Liver (tissue), 9 donors: ENCODE results near the gene OR5AU1. TPM values are rescaled to one million over a fixed set of nuclear protein-coding genes. Genes with fewer than 3 reads are reported as not detected.

ENCODE experiments used
- DNase-seq: peaks from one replicate; pipeline ENCODE4 v3.0.0-alpha.2; 2017; ENCODE audit warnings: low spot score
- H3K27ac ChIP-seq, 2 donors: one replicate each; pipeline ENCODE4 v1.7.0; 2013; ENCODE audit warnings: inconsistent platforms in 2 of 2, low read length in 2 of 2, control low read depth in 1 of 2, low read depth in 1 of 2, mild to moderate bottlenecking in 1 of 2
- H3K27me3 ChIP-seq, 4 donors: one replicate each; pipeline versions ENCODE4 v1.6.1 to v1.7.0; 2013; ENCODE audit warnings: low read length in 3 of 4, inconsistent platforms in 1 of 4, mild to moderate bottlenecking in 1 of 4, moderate library complexity in 1 of 4; ENCODE audit not compliant: control insufficient read depth in 4 of 4, insufficient read depth in 4 of 4
- H3K36me3 ChIP-seq, 4 donors: one replicate each; pipeline versions ENCODE4 v1.6.1 to v1.7.0; 2013; ENCODE audit warnings: low read length in 3 of 4, mild to moderate bottlenecking in 3 of 4, low read depth in 1 of 4, moderate library complexity in 1 of 4; ENCODE audit not compliant: control insufficient read depth in 4 of 4, insufficient read depth in 3 of 4
- H3K4me1 ChIP-seq, 4 donors: one replicate each; pipeline versions ENCODE4 v1.6.1 to v1.7.0; 2013; ENCODE audit warnings: low read length in 3 of 4, mild to moderate bottlenecking in 3 of 4, moderate library complexity in 1 of 4; ENCODE audit not compliant: control insufficient read depth in 4 of 4, insufficient read depth in 4 of 4
- H3K4me3 ChIP-seq, 3 donors: one replicate each; pipeline versions ENCODE4 v1.6.1 to v1.7.0; 2013; ENCODE audit warnings: low read length in 3 of 3, control low read depth in 1 of 3, low read depth in 1 of 3, mild to moderate bottlenecking in 1 of 3
- H3K9ac ChIP-seq, 2 donors: one replicate each; pipeline ENCODE4 v1.7.0; 2013; ENCODE audit warnings: low read length in 2 of 2, mild to moderate bottlenecking in 2 of 2, moderate library complexity in 2 of 2, control low read depth in 1 of 2, low read depth in 1 of 2
- H3K9me3 ChIP-seq, 4 donors: one replicate each; pipeline versions ENCODE4 v1.6.1 to v1.7.0; 2013; ENCODE audit warnings: low read length in 3 of 4; ENCODE audit not compliant: control insufficient read depth in 4 of 4
- EGR1 ChIP-seq, 2 donors: IDR thresholded peaks; 2 replicates each; pipeline ENCODE4 v1.6.1; 2016 to 2018; ENCODE audit warnings: antibody characterized with exemption in 2 of 2, low read depth in 2 of 2
- FOXA1 ChIP-seq: IDR thresholded peaks from 2 replicates; pipeline ENCODE4 v1.6.1; 2016; ENCODE audit warnings: antibody characterized with exemption
- FOXA2 ChIP-seq: IDR thresholded peaks from 2 replicates; pipeline ENCODE4 v1.6.1; 2016; ENCODE audit warnings: antibody characterized with exemption
- HNF4A ChIP-seq, 2 donors: conservative IDR thresholded peaks; 2 replicates each; pipeline ENCODE4 v1.6.1; 2016; ENCODE audit warnings: antibody characterized with exemption in 2 of 2, mild to moderate bottlenecking in 2 of 2
- HNF4G ChIP-seq: IDR thresholded peaks from 2 replicates; pipeline ENCODE4 v1.6.1; 2016; ENCODE audit warnings: antibody characterized with exemption
- NR2F2 ChIP-seq: IDR thresholded peaks from 2 replicates; pipeline ENCODE4 v1.6.1; 2016; ENCODE audit warnings: antibody characterized with exemption
- SP1 ChIP-seq: IDR thresholded peaks from 2 replicates; pipeline ENCODE4 v1.6.1; 2018; ENCODE audit warnings: antibody characterized with exemption, mild to moderate bottlenecking
- TAF1 ChIP-seq: conservative IDR thresholded peaks from 2 replicates; pipeline ENCODE4 v1.6.1; 2016; ENCODE audit warnings: antibody characterized with exemption, mild to moderate bottlenecking
- YY1 ChIP-seq: IDR thresholded peaks from 2 replicates; pipeline ENCODE4 v1.6.1; 2016; ENCODE audit warnings: antibody characterized with exemption, mild to moderate bottlenecking
- WGBS: extraction: QIAGEN DNeasy Blood & Tissue Kit; methylation state at CpG from one replicate; pipeline ENCODE4 v1.1.7; 2013; 5-methylcytosine and 5-hydroxymethylcytosine counted together
- polyA plus RNA-seq, 2 donors: library from polyadenylated mRNA; stranded (reverse) in 1 of 2; unstranded in 1 of 2; fragments of 200-250 nt in 1 of 2; fragments of >200 nt in 1 of 2; fragmentation: Nextera tagmentation in 1 of 2; extraction: Ambion mirVana in 1 of 2; gene quantifications; one replicate each; pipeline versions ENCODE4 v1.2.1 to v1.2.3, GENCODE V29; 2013 to 2015
- total RNA-seq, 2 donors: library from RNA; depleted of rRNA; stranded (reverse); fragments of >200 nt; gene quantifications; one replicate each; pipeline ENCODE4 v1.2.3, GENCODE V29; 2014
- TF ChIP-seq, protein P1 (sequence below): fragments of 150-350 bp; IDR thresholded peaks from 2 replicates; pipeline ENCODE4 v1.5.1; 2017; ENCODE audit warnings: improper control_type of control experiment, low read depth, low read length; ENCODE audit not compliant: missing input control
- TF ChIP-seq, protein P2 (sequence below): IDR thresholded peaks from 2 replicates; pipeline ENCODE4 v1.6.1; 2016; ENCODE audit warnings: antibody characterized with exemption
- donor health status: healthy.
- donor health status: healthy.
- donor health status: healthy.
- donor health status: healthy.
- donor health status: healthy.

Gene OR5AU1
- total and polyA plus RNA-seq, 4 donors = not detected

DNA sequence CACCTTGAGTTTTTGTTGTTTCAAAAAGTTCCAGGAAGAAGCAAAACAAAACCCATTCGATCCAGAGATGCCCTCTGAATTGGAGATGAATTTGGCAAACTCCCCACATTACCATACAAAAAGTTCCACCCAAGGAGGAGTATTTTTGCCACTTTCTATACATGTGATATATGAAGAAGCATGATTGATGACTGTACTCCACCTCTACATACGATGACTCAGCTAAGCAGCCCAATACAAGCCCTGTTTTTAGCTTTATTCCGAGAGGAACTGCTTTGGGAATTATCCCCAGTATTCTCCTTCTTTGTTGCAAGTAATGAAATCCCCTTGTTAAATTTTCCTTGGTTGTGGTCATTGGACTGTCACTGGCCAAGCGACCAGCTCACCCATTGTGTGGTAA, 43.6 kb downstream of the OR5AU1 start (continued):
- TF ChIP-seq, protein P1, sequence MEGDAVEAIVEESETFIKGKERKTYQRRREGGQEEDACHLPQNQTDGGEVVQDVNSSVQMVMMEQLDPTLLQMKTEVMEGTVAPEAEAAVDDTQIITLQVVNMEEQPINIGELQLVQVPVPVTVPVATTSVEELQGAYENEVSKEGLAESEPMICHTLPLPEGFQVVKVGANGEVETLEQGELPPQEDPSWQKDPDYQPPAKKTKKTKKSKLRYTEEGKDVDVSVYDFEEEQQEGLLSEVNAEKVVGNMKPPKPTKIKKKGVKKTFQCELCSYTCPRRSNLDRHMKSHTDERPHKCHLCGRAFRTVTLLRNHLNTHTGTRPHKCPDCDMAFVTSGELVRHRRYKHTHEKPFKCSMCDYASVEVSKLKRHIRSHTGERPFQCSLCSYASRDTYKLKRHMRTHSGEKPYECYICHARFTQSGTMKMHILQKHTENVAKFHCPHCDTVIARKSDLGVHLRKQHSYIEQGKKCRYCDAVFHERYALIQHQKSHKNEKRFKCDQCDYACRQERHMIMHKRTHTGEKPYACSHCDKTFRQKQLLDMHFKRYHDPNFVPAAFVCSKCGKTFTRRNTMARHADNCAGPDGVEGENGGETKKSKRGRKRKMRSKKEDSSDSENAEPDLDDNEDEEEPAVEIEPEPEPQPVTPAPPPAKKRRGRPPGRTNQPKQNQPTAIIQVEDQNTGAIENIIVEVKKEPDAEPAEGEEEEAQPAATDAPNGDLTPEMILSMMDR = no peak
- TF ChIP-seq YY1 = no peak
- TF ChIP-seq FOXA2 = no peak
- TF ChIP-seq FOXA1 = no peak
- TF ChIP-seq HNF4A (conservative IDR thresholded peaks at IDR 0.05) = no peak

DNA sequence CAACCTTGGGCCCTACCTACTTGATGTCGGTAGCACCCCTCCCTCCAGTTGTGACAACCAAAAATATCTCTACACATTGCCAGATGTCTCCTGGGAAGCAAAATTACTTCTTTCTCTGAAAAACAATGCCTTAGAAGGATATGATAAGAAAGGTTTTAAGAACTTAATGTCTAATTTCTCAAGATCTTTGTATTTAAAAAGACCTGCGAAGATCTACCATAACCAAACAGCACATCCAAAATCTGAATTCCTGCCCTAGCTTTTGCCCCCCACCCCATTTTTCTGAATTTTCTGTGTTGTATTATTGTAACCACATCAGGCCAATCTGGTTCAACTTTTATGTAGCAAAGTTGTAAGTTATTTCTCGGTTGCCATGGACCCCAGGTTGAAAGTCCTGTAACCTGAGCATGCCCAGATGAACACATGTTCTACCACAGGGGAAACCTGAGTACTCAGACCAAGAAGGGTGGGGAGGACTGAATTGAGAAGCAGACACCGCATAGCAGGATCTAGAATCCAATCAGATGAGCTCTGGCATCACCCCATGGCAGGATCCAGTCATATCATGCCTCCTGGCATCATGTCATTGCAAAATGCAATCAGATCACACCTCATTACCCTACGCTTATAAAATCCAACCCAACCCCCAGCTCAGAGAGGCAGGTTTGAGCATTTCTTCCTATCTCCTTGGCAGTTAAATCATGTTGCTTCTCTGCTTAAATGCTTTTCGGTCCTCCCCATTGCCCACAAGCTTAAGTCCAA, 46.3 kb downstream of the OR5AU1 start:
- peaks cover 8 to 30% (median 27%) of the 10 kb centered on the region in 4 donors for H3K4me1 ChIP-seq
- H3K36me3 ChIP-seq = no peaks in the 10 kb centered on the region
- no peak overlapping the region for H3K9ac ChIP-seq
- no peak for DNase-seq
- H3K27me3 ChIP-seq = no peaks in the 10 kb centered on the region
- H3K9me3 ChIP-seq = no peaks in the 10 kb centered on the region
- H3K4me3 ChIP-seq = no peak overlapping the region
- WGBS = 86% methylated on average over 6 of the region's 6 CpGs
- TF ChIP-seq FOXA1 = no peak
- TF ChIP-seq, protein P1 = no peak
- no peak for TF ChIP-seq NR2F2
- no peak for TF ChIP-seq FOXA2
- TF ChIP-seq, protein P2, sequence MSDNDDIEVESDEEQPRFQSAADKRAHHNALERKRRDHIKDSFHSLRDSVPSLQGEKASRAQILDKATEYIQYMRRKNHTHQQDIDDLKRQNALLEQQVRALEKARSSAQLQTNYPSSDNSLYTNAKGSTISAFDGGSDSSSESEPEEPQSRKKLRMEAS = no peak
- TF ChIP-seq EGR1 (IDR thresholded peaks at IDR 0.05; ENCODE audit: low read depth in 2 of 2) = no peak
- TF ChIP-seq TAF1 = no peak
- H3K27ac ChIP-seq = no peak overlapping the region

DNA sequence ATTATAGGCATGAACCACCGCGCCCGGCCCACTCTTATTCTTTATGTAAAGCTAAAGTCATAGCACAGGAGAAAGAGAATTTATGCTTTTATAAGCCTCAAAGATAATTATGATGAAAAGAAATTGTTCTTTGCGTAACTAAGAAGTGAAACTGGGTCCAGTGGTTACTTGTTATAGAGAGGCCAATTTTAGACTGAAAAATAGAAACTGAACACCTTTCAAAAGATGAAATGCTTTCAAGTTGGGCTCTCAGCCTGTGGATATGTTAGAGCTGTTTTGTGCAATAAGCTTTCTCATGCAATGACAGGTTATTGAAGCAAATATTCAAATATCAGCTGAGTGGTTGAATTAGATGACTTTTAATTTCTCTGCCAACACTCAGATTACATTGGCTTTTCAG, 47.1 kb downstream of the OR5AU1 start:
- WGBS = 96% methylated on average over 4 of the region's 4 CpGs
- Histone ChIP-seq H3K4me1 (peaks cover 8 to 34% (median 30%) of the 10 kb centered on the region in 4 donors), H3K27ac (no peak overlapping the region), H3K9ac (no peak overlapping the region), H3K36me3 (no peaks in the 10 kb centered on the region), H3K9me3 (no peaks in the 10 kb centered on the region), H3K4me3 (no peak overlapping the region), H3K27me3 (no peaks in the 10 kb centered on the region)
- no peak for DNase-seq
- no peak for TF ChIP-seq EGR1 (IDR thresholded peaks at IDR 0.05; ENCODE audit: low read depth in 2 of 2)
- TF ChIP-seq, protein P2 = no peak
- TF ChIP-seq FOXA1 = no peak
- TF ChIP-seq YY1 = no peak
- no peak for TF ChIP-seq TAF1
- TF ChIP-seq HNF4G = no peak
- no peak for TF ChIP-seq SP1
- TF ChIP-seq HNF4A (conservative IDR thresholded peaks at IDR 0.05) = no peak
